Esophagus muscularis mucosa (tissue), 3 donors: ENCODE data around the gene OAF.

Source experiments
- POLR2A ChIP-seq: fragments of 450-650 bp; IDR thresholded peaks from one replicate; pipeline ENCODE4 v1.6.1; 2017; ENCODE audit warnings: antibody characterized with exemption, moderate library complexity, mild to moderate bottlenecking, low read depth
- POLR2AphosphoS5 ChIP-seq, 2 donors: sonication (generic); formaldehyde crosslinking; IDR thresholded peaks; one replicate each; pipeline ENCODE4 v1.6.1; 2017; ENCODE audit warnings: antibody characterized with exemption in 2 of 2
- TF ChIP-seq, protein P1 (sequence below), 3 experiments: fragments of 200-600 bp in 2 of 3; fragments of 450-650 bp in 1 of 3; sonication (generic) in 2 of 3; IDR thresholded peaks; one replicate each; pipeline ENCODE4 v1.5.1; 2017 to 2019; ENCODE audit warnings: antibody characterized with exemption in 3 of 3, mild to moderate bottlenecking in 2 of 3, moderate library complexity in 1 of 3

DNA sequence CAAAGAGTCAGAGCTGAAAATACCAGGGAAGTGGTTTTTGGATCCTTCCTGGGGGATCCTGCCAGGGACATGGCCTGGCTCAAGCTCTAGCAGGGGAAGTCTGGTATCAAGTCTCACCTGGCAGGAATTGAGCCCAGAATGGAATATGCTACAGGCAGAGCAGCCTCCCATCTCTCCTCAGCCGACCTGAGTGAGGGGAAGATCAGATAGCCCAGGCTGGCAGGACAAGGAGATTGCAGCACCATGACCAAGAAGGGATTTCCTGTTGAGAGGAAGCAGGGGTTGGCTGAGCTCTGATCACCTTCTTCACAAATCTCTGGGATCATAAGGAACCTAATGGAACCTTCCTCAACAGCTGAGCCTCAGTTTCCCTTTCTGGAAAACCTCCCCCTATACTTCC is 13.0 kb downstream of the OAF start:
- TF ChIP-seq, protein P1, sequence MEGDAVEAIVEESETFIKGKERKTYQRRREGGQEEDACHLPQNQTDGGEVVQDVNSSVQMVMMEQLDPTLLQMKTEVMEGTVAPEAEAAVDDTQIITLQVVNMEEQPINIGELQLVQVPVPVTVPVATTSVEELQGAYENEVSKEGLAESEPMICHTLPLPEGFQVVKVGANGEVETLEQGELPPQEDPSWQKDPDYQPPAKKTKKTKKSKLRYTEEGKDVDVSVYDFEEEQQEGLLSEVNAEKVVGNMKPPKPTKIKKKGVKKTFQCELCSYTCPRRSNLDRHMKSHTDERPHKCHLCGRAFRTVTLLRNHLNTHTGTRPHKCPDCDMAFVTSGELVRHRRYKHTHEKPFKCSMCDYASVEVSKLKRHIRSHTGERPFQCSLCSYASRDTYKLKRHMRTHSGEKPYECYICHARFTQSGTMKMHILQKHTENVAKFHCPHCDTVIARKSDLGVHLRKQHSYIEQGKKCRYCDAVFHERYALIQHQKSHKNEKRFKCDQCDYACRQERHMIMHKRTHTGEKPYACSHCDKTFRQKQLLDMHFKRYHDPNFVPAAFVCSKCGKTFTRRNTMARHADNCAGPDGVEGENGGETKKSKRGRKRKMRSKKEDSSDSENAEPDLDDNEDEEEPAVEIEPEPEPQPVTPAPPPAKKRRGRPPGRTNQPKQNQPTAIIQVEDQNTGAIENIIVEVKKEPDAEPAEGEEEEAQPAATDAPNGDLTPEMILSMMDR (IDR thresholded peaks at IDR 0.05): no peak
- TF ChIP-seq POLR2AphosphoS5 (IDR thresholded peaks at IDR 0.05) (no peak), POLR2A (no peak)
